SK-N-MC (cell line): ENCODE measurements around the gene ARHGAP33.

Experiments
- DNase-seq: peaks from one replicate; pipeline ENCODE4 v3.0.0-alpha.2; 2011; ENCODE audit warnings: low read depth, low spot score
- H3K27ac ChIP-seq: fragments of 200-600 bp; sonication (generic); 2 replicates; pipeline ENCODE4 v1.5.1; 2016; ENCODE audit warnings: mixed run types
- H3K36me3 ChIP-seq: fragments of 200-600 bp; sonication (generic); 2 replicates; pipeline ENCODE4 v1.6.1; 2017; ENCODE audit warnings: antibody characterized with exemption, low read length, mixed read lengths; ENCODE audit not compliant: insufficient read depth
- H3K4me3 ChIP-seq: fragments of 200-600 bp; sonication (generic); 2 replicates; pipeline ENCODE4 v1.5.1; 2016
- H3K9ac ChIP-seq: fragments of 200-600 bp; sonication (generic); 2 replicates; pipeline ENCODE4 v1.8.0; 2017; ENCODE audit warnings: mixed run types, mixed read lengths; ENCODE audit not compliant: insufficient read length
- H3K9me3 ChIP-seq: fragments of 200-600 bp; sonication (generic); 2 replicates; pipeline ENCODE4 v1.6.1; 2017; ENCODE audit warnings: low read depth, mild to moderate bottlenecking, antibody characterized with exemption, low read length, moderate library complexity, mixed read lengths
- EZH2 ChIP-seq: fragments of 200-600 bp; sonication (generic); IDR thresholded peaks from one replicate; pipeline ENCODE4 v1.6.1; 2017; ENCODE audit warnings: antibody characterized with exemption
- FOXP2 ChIP-seq: optimal IDR thresholded peaks from 2 replicates; pipeline ENCODE3; 2011; ENCODE audit warnings: mild to moderate bottlenecking, moderate library complexity; ENCODE audit not compliant: insufficient read depth; ENCODE audit errors: extremely low read length, control extremely low read depth
- POLR2AphosphoS5 ChIP-seq: IDR thresholded peaks from 2 replicates; pipeline ENCODE4 v1.6.1; 2012; ENCODE audit warnings: mild to moderate bottlenecking, low read depth, low read length, borderline replicate concordance

The ARHGAP33 gene

GRCh38 chr19:35774274-35775045 lies 904 bp upstream of the ARHGAP33 start:
- no peaks in the 10 kb centered on the region for H3K9me3 ChIP-seq
- no peak for DNase-seq
- no peak overlapping the region for H3K9ac ChIP-seq
- no peak overlapping the region for H3K27ac ChIP-seq
- H3K4me3 ChIP-seq, result peak overlapping the region; percentile 85
- no peak for TF ChIP-seq FOXP2
- TF ChIP-seq EZH2, result no peak
- TF ChIP-seq POLR2AphosphoS5, result no peak
- no peaks in the 10 kb centered on the region for H3K36me3 ChIP-seq

- Histone ChIP-seq H3K9ac (no peak overlapping the region), H3K4me3 (peak overlapping the region; percentile 85), H3K36me3 (no peaks in the 10 kb centered on the region), H3K27ac (no peak overlapping the region), H3K9me3 (no peaks in the 10 kb centered on the region)
- TF ChIP-seq EZH2 (no peak), POLR2AphosphoS5 (no peak), FOXP2 (no peak)
- no peak for DNase-seq
Measured at GRCh38 chr19:35775046-35775297, 392 bp upstream of the ARHGAP33 start.

GRCh38 chr19:35776102-35776788 lies 881 bp downstream of the ARHGAP33 start:
- no peak for TF ChIP-seq FOXP2
- TF ChIP-seq EZH2, result no peak
- no peak for TF ChIP-seq POLR2AphosphoS5
- no peak overlapping the region for H3K27ac ChIP-seq
- no peaks in the 10 kb centered on the region for H3K9me3 ChIP-seq
- peak overlapping the region; percentile 45 for H3K9ac ChIP-seq
- H3K36me3 ChIP-seq, result no peaks in the 10 kb centered on the region; the same call in 1 of the 2 replicates
- peak overlapping the region; percentile 85 for H3K4me3 ChIP-seq
- no peak for DNase-seq

GRCh38 chr19:35777086-35777841 lies 1.9 kb downstream of the ARHGAP33 start:
- DNase-seq, result no peak
- H3K27ac ChIP-seq, result no peak overlapping the region
- H3K9me3 ChIP-seq, result no peaks in the 10 kb centered on the region
- no peak for TF ChIP-seq POLR2AphosphoS5
- no peak for TF ChIP-seq EZH2
- TF ChIP-seq FOXP2, result no peak
- H3K36me3 ChIP-seq, result no peaks in the 10 kb centered on the region; the same call in 1 of the 2 replicates
- H3K4me3 ChIP-seq, result no peak overlapping the region
- H3K9ac ChIP-seq, result no peak overlapping the region

GRCh38 chr19:35777961-35778360 lies 2.6 kb downstream of the ARHGAP33 start:
- no peaks in the 10 kb centered on the region for H3K9me3 ChIP-seq
- H3K27ac ChIP-seq, result no peak overlapping the region
- no peak for DNase-seq
- no peak overlapping the region for H3K4me3 ChIP-seq
- no peak overlapping the region for H3K9ac ChIP-seq
- no peaks in the 10 kb centered on the region; the same call in 1 of the 2 replicates for H3K36me3 ChIP-seq
- TF ChIP-seq POLR2AphosphoS5 (no peak), EZH2 (no peak), FOXP2 (no peak)

- Histone ChIP-seq H3K9me3 (no peaks in the 10 kb centered on the region), H3K4me3 (no peak overlapping the region), H3K36me3 (no peaks in the 10 kb centered on the region; the same call in 1 of the 2 replicates), H3K27ac (no peak overlapping the region), H3K9ac (no peak overlapping the region)
- DNase-seq, result no peak
- no peak for TF ChIP-seq FOXP2
- no peak for TF ChIP-seq EZH2
- no peak for TF ChIP-seq POLR2AphosphoS5
Measured at GRCh38 chr19:35779033-35779432, 3.7 kb downstream of the ARHGAP33 start.

- no peaks in the 10 kb centered on the region; the same call in 1 of the 2 replicates for H3K36me3 ChIP-seq
- no peak overlapping the region for H3K9ac ChIP-seq
- H3K4me3 ChIP-seq, result no peak overlapping the region
- no peak overlapping the region for H3K27ac ChIP-seq
- no peaks in the 10 kb centered on the region for H3K9me3 ChIP-seq
- no peak for DNase-seq
- no peak for TF ChIP-seq FOXP2
- TF ChIP-seq EZH2, result no peak
- no peak for TF ChIP-seq POLR2AphosphoS5
Measured at GRCh38 chr19:35780058-35780457, 4.7 kb downstream of the ARHGAP33 start.

- DNase-seq, result no peak
- Histone ChIP-seq H3K36me3 (no peaks in the 10 kb centered on the region; the same call in 1 of the 2 replicates), H3K9ac (no peak overlapping the region), H3K9me3 (no peaks in the 10 kb centered on the region), H3K27ac (no peak overlapping the region), H3K4me3 (no peak overlapping the region)
- TF ChIP-seq FOXP2 (no peak), EZH2 (no peak), POLR2AphosphoS5 (no peak)
Measured at GRCh38 chr19:35780717-35781116, 5.4 kb downstream of the ARHGAP33 start.

GRCh38 chr19:35781650-35782049 lies 6.3 kb downstream of the ARHGAP33 start:
- no peak overlapping the region for H3K9ac ChIP-seq
- H3K36me3 ChIP-seq, result no peaks in the 10 kb centered on the region; the same call in 1 of the 2 replicates
- no peaks in the 10 kb centered on the region for H3K9me3 ChIP-seq
- H3K4me3 ChIP-seq, result no peak overlapping the region
- DNase-seq, result no peak
- H3K27ac ChIP-seq, result no peak overlapping the region
- TF ChIP-seq POLR2AphosphoS5, result no peak
- TF ChIP-seq EZH2, result no peak
- no peak for TF ChIP-seq FOXP2
